ENCODE results near the gene TOP3B. TPM values are rescaled to one million over a fixed set of nuclear protein-coding genes. Genes with fewer than 3 reads are reported as not detected.

Gene TOP3B
- total RNA-seq, 1 donor from 2014 or later, result 29.6 TPM

DNA sequence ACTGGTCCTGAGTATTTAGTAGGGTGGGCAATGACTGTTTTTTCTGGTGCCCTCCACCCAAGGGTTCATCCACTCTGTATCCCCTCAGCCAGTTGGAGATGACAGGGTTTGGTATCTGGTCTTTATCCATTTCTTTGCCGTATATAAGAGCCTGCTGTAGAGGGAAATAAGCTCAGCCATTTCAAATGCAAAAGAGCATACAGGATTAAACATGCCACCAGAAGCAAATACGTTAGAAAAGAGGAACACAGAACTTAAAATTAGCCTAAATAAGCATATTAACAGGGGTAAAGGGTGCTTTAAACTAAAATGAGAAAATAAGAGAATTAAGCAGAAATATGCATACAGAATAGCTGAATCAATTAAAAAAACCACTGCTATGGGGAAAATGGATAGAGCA is 27.8 kb upstream of the TOP3B start:
- DNase-seq, result no peak

DNA sequence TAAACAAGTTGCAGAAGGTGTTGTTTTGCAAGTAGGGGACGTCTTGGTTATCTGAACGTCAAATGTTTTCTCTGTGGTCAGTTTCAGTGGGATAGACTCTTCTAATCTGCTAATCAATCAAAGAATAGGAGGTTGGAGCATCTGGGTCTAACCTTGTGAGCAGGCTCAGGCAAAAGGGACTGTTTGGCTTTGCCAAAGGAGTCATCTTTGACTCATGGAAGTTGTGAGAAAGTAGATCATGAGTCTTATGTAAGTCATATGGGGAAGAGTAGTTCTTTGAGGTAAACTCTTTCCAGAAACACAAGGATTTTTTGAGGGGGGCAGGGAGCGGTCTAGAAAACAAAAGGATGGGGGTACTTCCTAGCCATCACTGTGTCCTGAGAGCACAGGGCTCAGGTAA is 27.1 kb upstream of the TOP3B start:
- no peak for DNase-seq

DNA sequence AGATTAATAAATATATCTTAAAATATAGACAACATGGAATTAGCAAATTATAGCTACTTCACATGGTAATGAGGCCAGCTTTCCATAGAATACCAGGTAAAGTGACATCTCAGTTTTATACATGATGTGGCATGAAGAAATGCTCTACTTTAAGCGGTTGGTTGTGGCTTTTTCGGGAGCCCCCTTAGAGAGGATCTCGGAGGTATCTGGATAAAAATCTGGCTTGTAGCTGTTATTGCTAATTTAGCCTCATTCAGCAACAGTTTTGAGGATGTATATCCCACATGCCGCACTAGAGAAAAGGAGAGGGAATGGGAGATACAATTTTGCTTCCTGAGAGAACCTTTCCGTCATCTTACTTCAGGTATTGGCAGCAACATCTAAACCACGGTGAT is 24.0 kb upstream of the TOP3B start:
- DNase-seq, result no peak

DNA sequence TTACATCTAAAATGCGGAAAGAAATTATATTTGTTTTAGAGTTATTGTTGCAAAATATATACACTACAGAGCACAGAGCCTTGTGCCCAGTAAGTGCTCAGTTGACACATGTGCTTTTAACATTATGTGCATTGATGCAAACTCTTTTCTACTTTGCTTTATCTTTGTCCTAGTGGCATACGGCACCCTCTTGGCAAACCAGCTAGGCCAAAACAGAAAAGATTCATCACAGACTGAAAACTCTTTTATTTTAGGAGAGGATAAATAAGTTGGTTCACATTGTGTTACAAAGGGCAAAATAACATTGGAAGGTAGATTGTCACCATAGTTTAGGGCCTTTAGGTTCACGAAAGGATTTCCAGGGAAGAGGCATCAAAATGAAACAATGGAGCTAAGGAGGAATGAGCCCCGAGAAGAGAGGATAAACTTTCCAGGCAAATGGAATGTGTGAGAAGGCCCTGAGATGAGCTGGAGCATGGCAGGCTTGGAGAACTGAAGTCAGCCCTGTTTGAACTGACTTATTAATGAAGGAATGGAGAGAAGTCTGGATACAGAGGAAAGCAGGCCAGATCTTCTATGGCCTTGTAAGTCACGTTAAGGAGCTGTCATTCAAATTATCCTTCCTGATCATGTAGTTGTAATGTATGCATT is 23.5 kb upstream of the TOP3B start:
- DNase-seq, result no peak

DNA sequence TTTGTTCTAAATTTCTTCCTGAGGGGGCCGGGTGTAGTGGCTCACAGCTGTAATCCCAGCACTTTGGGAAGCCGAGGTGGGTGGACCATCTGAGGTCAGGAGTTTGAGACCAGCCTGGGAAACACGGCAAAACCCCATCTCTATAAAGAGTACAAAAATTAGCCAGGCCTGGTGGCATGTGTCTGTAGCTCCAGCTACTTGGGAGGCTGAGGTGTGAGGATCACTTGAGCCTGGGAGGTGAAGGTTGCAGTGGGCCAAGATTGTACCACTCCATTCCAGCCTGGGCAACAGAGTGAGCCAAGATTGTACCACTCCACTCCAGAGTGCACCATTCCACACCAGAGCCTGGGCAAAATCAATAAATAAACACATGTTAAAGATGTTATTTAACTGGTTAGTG is 20.6 kb upstream of the TOP3B start:
- no peak for DNase-seq

DNA sequence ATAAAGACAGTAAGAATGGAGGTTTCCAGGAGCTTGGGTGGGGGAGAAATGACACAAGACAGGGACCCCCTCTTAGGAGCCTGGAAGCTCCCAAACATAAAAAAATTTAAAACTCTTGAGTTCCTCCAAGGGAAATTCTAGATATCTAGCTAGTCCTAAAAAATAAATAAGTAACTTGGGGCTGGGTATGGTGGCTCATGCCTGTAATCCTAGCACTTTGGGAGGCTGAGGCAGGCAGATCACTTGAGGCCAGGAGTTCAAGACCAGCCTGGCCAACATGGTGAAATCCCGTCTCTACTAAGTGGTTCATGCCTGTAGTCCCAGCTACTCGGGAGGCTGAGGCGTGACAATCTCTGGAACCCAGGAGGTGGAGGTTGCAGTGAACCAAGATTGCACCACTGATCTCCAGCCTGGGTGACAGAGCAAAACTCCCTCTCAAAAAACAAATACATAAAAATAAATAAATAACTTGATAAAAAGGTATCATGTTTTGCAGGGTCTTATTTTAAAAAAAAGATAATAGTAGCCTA is 20.0 kb upstream of the TOP3B start:
- DNase-seq, result no peak

DNA sequence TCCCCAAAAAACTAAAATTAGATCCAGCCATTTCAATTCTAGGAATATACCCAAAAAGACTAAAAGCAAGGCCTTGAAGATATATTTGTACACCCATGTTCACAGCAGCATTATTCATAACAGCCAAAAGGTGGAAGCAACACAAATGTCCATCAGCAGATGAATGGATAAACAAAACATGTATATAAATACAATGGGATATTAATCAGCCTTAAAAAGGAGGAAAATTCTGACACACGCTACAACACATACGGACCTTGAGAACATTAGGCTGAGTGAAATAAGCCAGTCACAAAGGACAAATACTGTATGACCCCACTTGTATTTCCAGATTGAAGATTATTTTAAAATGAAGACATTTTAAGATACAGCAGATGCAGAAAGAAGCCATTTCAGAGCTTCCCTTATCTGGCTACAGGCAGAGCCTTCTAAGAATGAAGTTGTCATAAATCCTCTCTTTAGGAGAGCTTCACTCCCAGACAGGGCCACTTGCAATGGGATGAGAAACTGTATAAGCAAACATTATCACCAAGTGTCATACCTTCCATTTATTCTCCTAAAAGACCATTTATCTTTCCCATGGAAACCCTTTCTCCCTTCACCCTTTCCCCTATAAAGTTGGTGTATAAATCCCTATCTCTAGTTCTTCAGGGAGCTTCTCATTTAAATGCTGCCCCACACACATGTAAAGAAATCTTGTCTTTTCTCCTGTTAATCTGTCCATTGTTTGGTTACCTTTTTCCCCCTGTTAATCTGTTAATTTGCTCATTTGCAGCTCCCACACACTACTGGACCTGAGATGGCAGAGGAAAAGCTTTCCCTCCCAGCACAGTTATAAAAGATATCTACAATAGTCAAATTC is 19.3 kb upstream of the TOP3B start:
- DNase-seq, result no peak

DNA sequence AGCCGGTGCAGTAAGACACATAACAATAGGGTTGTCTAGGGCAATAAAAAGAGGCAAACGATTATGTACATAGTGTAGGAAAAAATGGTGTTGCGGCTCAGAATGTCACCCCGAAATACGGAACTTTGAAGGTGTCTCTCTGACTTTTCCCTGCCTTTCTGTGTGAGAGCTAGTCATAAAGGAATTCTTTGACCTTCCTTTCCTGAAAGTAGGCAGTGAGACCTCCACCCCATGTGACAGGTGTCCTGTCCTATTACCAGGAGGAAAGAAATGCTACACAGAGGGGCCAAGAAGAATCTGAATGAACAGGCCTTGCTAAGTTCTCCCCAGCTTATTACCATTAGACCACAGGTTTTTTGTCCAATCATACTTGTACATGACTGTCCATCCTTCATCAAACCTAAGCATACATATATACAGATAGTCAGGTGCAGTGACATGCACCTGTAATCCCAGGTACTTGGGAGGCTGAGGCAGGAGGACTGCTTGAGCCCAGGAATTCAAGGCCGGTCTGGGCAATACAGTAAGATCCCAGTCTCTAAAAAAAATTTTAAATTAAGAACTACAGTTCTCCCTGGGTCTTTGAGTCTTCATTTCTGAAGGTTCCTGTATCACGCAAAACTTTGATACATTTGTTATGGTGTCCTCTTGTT is 16.1 kb upstream of the TOP3B start:
- no peak for DNase-seq

DNA sequence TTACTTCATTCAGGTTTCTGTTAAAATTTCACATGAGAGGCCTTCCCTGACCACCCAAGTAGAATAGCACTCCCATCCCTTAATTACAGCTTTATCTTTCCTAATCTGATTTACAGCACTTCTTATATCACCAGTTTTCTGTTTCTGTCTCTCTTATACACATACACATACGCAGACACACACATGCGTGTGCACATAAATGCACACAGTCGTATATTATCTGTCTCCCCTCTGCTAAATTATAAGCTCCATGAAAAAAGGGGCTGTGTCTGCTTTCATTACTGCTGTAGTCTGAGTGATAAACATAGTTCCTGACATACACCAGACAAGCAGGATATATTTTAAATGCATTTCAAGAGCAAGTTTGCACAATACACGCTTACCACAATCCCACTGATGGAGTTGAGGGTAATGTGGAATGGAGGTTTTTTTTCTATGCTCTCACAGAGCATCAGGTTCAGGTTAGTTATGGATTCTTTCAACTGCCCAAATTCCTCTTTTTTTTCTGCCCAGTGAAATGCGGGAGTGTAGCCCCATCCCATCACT is 13.7 kb upstream of the TOP3B start:
- no peak for DNase-seq

DNA sequence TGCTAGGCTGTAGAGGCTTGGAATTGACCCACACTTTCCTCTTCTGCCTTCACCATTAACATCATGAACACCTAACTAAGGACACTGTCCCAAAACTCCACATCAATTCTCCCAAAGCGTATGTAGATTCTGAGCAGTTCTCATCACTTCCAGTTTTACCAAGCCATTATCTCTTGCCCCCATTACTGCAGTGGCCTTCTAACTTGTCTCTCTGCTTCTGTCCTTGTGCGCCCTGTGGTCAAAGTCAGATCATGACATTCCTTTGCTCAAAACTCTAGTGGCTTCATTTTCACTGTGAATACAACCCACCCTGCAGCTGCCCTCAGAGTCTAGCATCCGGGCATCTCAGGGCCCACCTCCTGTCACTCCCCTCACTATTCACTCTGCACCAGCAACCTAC is 13.1 kb upstream of the TOP3B start:
- DNase-seq, result no peak

DNA sequence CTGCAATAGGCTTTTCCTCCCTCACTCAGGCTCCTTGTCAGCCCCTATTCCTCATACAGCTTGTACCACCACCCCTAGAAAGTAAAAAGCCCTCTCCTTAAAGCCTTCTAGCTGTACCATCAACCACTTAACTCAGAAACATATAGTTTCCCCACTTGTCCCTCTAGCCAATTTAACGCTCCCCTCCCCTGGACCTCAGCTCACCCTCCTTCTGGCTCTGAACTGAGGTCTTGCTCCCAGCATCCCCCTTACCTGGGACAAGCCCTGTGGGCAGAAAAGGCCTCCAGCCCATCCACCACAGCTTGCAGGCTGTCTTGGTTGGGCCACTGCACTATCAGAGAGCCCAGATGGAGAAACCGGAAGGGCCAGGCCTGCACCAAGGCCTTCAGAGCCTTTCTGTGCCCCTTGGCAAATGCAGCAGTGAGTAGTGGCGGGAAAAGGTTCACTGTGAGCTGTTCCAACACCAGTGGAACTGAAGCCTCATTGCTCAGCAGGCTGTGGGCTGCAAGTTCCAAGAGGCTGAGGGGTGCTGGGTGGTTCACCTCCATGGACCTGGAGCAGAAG is 12.4 kb upstream of the TOP3B start:
- DNase-seq, result no peak

DNA sequence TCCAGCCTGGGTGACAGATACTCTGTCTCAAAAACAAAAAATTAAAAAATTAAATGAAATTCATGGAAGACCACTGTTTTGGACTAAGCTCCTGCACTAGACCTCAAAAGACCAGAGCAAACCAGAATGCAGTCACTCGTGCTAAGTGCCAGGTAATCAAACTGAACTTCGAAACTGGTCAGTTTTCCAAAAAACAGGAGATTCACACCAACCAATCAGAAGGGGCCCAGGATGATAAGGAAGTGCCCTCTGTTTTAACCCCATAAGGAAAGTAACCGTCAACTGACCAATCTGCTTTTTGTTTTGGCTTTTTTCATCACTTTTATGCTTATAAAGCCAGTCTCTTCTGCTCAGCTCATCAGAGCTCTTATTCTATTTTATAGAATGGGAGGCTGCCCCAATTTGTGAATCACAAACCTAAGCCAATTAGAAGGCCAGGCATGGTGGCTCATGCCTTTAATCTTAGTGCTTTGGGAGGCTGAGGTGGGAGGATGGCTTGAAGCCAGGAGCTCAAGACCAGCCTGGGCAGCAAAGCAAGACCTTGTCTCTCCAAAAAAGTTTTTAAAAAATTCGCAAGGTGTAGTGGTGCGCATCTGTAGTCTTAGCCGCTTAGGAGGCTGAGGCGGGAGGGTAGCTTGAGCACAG is 10.1 kb upstream of the TOP3B start:
- DNase-seq, result no peak

DNA sequence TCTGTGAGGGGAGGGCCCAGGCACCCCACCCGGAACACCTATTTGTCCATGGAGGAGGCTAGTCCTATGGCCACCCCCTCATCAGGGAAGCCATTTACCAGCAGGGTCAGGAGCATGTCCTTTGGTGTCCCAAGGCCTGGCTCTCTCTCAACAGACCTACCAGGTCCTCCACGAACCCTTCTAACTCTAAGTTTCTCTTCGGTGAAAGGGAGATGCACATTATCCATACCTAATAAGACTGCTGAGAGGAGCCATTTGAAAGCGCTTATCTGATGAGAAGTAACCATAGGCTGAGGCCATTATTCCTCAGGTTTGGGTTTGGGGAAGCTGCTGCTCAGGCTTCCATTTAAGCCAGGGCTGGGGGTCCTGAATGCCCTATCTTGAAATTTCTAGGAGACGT is 9.2 kb upstream of the TOP3B start:
- DNase-seq, result no peak

DNA sequence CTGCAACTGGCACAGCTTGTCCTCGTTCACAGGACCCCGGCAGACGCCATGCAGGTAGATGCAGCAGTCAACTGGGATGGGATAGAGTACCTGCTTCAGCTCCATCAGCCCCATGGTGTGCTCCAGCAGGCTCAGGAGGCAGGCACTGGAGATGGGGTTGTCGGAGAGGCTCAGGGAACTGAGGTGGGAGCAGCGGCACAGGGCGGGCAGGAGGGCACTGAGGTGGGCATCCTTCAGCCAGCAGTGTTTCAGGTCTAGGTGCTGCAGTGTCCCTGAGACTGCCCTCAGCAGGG is 8.7 kb upstream of the TOP3B start:
- no peak for DNase-seq

DNA sequence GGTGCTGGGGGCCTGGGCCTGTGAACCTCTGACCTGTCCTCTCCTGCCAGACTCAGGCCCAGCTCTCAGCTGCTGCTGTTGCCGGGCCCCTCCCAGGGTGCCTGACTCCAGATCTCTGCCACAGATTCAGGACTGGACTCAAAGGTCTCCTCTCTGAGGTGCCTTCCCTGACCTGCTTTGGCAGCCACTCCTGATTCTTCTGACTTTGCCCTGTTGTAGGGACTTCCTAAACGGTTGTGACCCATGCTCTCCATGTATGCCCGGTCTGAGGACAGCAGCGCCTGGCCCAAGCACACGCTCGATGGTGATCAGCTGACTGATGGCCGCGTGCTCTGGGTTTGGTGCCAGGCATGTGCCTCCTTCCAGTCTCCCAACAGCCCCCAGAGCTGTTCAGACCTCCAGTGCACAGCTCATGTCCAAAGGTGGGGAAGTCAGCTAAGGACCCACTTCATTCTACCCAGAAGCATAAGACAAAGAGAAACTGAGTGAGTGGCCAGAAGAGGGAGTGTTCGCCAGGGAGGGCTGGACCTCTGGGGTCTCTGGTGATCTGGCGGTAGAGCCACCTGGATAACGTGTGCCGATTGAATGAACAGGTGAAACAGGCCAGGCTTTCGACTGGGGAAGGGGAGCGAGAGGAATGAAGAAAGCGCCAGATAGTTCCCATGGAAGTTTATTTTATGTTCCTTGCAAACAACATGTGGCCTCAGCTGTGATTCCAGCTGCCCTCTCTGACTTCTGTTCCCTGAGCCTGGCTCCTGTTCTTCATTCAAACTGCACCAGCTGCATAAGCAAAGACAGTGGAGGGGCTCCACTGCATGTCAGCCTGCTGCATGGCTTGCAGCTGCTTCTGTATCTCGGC is 8.1 kb upstream of the TOP3B start:
- no peak for DNase-seq

DNA sequence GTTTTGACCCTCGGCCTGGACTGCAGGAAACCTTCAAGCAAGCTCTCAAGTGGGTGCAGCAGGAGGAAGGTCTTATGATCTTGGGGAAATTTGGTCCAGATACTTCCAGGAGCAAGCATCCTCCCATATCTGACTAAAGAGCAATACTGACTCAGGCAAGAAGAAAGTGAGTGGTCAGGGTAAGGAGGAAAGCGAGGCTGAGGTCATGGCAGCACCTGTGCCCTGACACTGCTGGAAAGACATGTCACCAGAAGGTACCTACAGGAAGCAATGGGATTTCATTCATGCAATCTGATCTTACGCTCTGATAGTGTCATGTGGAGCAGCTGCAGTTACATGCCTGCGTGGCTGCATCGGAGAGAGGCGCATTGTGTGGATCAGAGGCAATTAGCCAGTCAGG is 6.5 kb upstream of the TOP3B start:
- no peak for DNase-seq

DNA sequence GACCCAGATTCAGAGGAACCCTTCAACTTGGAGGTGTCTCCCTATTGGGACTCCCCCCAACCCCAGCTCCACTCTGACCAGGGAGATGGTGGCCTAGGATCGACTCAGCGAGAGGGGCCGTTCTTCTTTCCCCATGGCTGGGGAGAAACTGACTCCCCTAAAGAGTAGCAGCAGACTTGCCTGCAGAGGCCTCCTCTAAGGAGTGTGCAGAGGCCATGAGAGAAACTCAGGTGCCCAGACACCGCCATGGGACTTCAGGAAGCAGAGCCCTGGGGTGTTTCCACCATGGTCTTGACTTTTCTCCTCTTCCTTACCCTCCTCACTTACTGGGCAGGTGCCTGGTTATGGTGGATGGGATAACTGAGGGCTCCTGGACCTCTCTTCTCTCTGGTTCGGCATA is 2.6 kb upstream of the TOP3B start:
- DNase-seq, result no peak

DNA sequence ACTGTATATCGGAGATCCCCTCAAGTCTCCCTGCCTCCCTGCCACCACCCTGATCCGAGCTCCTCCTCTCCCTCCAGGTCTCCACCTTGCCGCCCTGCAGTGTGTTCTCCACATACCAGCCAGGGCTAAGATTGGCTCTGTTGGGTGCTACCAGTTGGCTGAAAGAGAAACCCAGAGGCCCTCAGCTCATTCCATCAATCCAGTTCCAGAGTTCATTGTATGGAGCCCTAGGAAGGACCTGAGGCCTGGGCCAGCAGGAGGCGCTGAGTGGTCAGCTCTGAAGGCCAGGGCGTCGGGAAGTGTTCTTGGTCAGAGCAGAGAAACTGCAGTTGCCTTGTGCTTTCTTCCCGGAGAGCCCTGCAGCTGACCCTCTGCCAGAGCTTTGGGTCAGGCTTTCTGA is 2.2 kb upstream of the TOP3B start:
- peak; percentile 47 for DNase-seq

DNA sequence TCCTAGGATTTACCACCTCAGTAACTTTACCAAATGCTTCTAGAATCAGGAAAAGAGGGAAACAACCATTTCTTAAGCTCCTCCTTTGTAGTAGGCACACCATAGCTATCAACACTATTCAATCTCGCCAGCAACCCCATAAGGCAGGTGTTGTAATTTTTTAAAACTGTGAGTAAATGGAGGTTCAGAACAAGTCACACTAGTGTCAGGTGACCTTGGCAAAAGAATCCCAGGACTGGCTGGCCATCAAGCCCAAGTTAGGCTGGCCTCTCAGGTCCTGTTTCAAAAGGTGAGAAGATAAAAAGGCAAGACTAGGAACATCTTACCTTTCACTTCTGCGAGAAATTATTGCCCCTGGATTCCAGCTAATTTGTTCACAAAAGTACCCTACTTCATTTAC is 713 bp downstream of the TOP3B start:
- DNase-seq, result no peak

DNA sequence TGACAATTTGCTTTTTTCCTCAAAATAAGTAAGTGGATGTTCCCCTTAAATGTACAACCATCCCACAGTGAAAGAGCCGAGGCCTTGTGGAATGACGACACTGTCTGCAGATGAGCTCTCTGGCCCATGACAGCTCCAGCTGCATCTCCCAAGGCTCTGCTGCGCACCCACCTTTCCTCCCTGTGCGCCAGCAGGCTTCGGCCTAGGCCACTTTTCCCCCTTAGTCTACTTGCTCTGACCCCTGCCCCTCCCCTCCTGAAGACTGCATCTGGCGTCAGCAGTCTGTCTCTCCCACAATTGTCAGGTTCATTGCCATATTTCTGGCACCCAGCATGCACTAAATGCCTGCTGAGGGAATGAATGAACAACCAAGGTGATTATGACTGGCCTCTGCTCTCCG is 2.0 kb downstream of the TOP3B start:
- no peak for DNase-seq

DNA sequence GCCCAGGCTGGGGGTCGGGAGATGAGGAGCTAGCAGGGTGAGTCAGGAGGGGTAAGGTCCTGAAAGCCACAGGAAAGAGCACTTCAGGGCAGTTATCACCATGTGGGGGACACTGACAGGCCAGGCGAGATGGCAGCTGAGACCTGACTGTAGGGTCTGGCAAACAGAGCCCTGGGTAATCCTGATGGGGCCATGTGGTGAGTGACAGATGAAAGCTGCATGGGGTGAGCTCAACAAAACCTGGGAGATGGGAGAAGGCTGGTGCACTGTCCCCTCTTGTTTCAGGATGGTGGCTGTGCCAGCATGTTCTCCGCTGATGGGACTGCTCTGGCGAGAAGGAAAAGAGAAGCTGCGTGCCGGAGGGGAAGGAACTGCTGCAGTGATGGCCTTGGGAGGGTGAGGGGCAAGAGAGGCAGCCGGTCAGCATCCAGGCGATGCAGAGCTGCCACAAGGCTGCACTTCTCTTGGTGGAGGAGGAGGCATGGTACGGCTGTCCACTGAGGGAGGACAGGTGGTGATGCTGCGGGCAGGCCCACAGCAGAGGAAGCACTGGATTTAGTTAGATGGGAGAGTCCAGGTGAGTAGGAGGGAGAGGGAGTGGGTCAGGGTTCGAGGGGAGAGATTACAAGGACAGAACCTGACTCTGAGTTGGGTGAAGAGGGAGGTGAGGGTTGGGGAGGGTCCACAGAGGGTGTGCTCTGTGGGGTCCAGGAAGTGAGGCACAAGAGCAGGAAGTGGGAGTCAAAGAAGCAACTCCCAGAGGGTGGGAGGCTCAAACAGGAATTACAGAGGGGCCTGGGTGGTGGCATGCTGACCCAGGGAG is 3.8 kb downstream of the TOP3B start:
- DNase-seq, result no peak

All from dermis blood vessel endothelial cell (primary cell).